Forelimb muscle (tissue), 1 donor: ENCODE measurements around the gene AMOT. TPM values are rescaled to one million over a fixed set of nuclear protein-coding genes. Genes with fewer than 3 reads are reported as not detected.

ENCODE experiments used
- DNase-seq: peaks from one replicate; pipeline ENCODE4 v3.0.0-alpha.2; 2013; ENCODE audit warnings: low read depth
- polyA plus RNA-seq: library from polyadenylated mRNA; unstranded; fragments of 120-200 nt; gene quantifications from one replicate; pipeline ENCODE4 v1.2.1, GENCODE V29; 2013; ENCODE audit not compliant: insufficient read length

AMOT gene
- polyA plus RNA-seq, 1 donor: 22.1 TPM

GRCh38 chrX:112837531-112837930 is 3.1 kb downstream of the AMOT start:
- no peak for DNase-seq

- DNase-seq: no peak
Measured at GRCh38 chrX:112835019-112835418, 5.6 kb downstream of the AMOT start.

- peak; percentile 59 for DNase-seq
Measured at GRCh38 chrX:112834031-112834845, 6.4 kb downstream of the AMOT start.

- no peak for DNase-seq
Measured at GRCh38 chrX:112832481-112833095, 8.0 kb downstream of the AMOT start.

- DNase-seq: no peak
Measured at GRCh38 chrX:112830540-112830939, 10.1 kb downstream of the AMOT start.

GRCh38 chrX:112827292-112827903 is 13.2 kb downstream of the AMOT start:
- DNase-seq: no peak

GRCh38 chrX:112826023-112826422 is 14.6 kb downstream of the AMOT start:
- no peak for DNase-seq

- no peak for DNase-seq
Measured at GRCh38 chrX:112822892-112823291, 17.7 kb downstream of the AMOT start.

GRCh38 chrX:112820364-112821268 is 20.0 kb downstream of the AMOT start:
- no peak for DNase-seq

- no peak for DNase-seq
Measured at GRCh38 chrX:112819813-112820212, 20.8 kb downstream of the AMOT start.

- DNase-seq: no peak
Measured at GRCh38 chrX:112819008-112819640, 21.5 kb downstream of the AMOT start.

GRCh38 chrX:112818114-112819007 is 22.3 kb downstream of the AMOT start:
- DNase-seq: no peak

GRCh38 chrX:112816908-112817307 is 23.7 kb downstream of the AMOT start:
- DNase-seq: no peak

- DNase-seq: no peak
Measured at GRCh38 chrX:112814496-112814895, 26.1 kb downstream of the AMOT start.

- DNase-seq: no peak
Measured at GRCh38 chrX:112812741-112813140, 27.9 kb downstream of the AMOT start.

GRCh38 chrX:112808651-112809195 is 31.9 kb downstream of the AMOT start:
- DNase-seq: no peak

- no peak for DNase-seq
Measured at GRCh38 chrX:112808007-112808406, 32.6 kb downstream of the AMOT start.

GRCh38 chrX:112803060-112803459 is 37.6 kb downstream of the AMOT start:
- DNase-seq: no peak

- DNase-seq: no peak
Measured at GRCh38 chrX:112802541-112802940, 38.1 kb downstream of the AMOT start.
